ENCODE results near the gene AMBRA1.
"Not testable (repeated sequence)": the region's sequence is repeated elsewhere in the genome, so short reads cannot be mapped to it uniquely, and the experiment has no call there.

The AMBRA1 gene

DNA sequence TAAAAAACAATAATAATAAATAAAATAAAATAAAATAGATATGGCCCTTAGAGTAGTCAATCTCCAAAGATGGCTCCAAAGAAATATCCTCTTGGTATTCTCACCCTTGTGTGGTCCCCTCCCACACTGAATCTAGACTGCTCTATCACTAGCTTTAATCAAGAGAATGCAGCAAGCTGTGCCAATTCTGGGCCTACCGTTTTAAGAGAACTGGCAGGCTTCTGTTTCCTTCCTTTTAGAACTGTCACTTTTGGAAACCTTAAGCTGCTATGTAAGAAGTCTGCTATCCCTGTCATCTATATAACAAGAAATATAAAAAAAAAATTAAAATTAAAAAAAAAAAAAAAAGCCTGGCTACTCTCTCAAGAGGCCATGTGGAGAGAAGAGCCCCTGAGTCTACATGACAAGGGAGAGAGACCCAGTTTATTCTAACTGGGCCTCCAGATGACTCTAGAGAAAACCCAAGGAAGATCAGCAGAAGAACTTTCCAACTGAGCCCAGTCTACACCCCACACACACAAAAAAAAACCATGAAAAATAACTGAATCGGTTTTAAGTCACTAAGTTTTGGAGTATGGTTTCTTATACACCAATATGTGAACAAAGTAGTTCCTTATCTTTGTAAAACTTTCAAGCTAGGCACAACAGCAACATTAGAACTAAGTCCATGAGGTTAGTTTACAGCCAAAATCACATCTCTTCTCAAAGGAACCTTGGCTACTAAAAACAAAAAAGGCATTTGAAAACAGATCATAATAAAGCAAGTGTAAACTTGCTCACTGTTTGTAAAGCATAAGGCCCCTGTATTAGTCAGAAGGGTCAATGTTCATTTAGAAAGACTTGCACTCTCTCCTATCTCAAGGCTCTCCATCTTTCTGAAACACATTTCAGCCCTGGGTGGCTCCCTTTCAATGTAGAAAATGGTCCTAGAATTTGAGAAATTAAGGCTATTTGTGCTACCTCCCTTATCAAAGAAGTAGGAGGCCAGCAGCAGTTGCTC is 67.3 kb downstream of the AMBRA1 start:
- no peaks in the 10 kb centered on the region for H3K27me3 ChIP-seq (ENCODE audit: insufficient read depth, low read length)
- no peak overlapping the region for H3K4me3 ChIP-seq (ENCODE audit: low read length)
- no peaks in the 10 kb centered on the region for H3K36me3 ChIP-seq (ENCODE audit: insufficient read depth, low read depth, low read length)
- H3K9me3 ChIP-seq (ENCODE audit: insufficient read depth, low read depth, low read length): no peaks in the 10 kb centered on the region
- H3K27ac ChIP-seq (ENCODE audit: low read length): no peak overlapping the region
- peaks cover 5% of the 10 kb centered on the region for H3K4me1 ChIP-seq (ENCODE audit: insufficient read depth, low read length)
- H3K9ac ChIP-seq (ENCODE audit: low read depth, low read length): no peak overlapping the region

DNA sequence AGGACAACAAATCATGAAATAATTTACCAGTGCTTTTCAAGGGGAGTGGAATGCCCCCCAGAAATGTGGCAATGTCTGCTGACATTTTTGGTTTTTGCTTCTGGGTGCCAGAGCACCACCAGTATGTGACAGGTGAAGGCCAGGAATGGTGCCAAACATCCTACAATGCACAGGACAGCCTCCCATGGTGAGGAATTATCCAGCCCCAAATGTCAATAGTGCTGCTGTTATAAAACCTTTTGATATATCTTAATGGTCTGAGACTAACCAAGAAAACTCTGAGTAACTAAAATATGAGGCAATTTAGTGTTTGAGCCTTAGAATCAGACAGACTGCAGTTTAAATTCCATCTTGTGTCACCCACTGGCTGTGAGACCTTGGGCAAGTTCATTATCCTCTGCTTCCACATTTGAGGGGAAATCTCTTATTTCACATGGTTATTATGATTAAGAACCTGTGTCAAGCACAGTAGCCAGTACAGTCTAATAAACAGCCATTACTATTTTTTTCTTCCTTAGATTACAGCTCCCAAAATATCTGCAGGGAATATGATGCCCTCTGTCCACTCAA is 69.5 kb downstream of the AMBRA1 start:
- H3K9me3 ChIP-seq (ENCODE audit: insufficient read depth, low read depth, low read length): no peaks in the 10 kb centered on the region
- peaks cover 7% of the 10 kb centered on the region for H3K4me1 ChIP-seq (ENCODE audit: insufficient read depth, low read length)
- no peak overlapping the region for H3K9ac ChIP-seq (ENCODE audit: low read depth, low read length)
- no peaks in the 10 kb centered on the region for H3K27me3 ChIP-seq (ENCODE audit: insufficient read depth, low read length)
- no peak overlapping the region for H3K4me3 ChIP-seq (ENCODE audit: low read length)
- no peak overlapping the region for H3K27ac ChIP-seq (ENCODE audit: low read length)
- H3K36me3 ChIP-seq (ENCODE audit: insufficient read depth, low read depth, low read length): no peaks in the 10 kb centered on the region

DNA sequence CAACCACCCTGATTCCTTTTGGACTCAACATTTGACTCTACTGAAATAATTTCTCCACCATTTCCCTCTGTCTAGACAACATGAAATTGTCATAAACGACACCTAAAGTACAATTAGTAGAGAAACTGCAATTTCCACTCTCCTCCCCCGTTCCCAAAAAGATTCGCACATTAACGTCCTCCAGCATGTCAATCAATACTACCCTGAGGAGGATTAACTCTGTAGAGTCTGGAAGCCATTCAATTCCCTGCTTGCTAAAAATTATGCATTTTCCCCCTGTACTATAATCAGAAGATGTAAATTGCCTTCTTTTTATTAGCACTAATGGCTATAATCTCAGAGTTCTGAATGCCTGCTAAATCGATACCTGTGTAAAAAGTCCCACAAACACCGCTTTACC is 70.5 kb downstream of the AMBRA1 start:
- H3K36me3 ChIP-seq (ENCODE audit: insufficient read depth, low read depth, low read length): no peaks in the 10 kb centered on the region
- no peak overlapping the region for H3K27ac ChIP-seq (ENCODE audit: low read length)
- H3K9ac ChIP-seq (ENCODE audit: low read depth, low read length): no peak overlapping the region; the same call in 1 of the 2 replicates
- no peaks in the 10 kb centered on the region for H3K27me3 ChIP-seq (ENCODE audit: insufficient read depth, low read length)
- H3K4me1 ChIP-seq (ENCODE audit: insufficient read depth, low read length): peaks cover 2% of the 10 kb centered on the region; the same call in 1 of the 2 replicates
- no peaks in the 10 kb centered on the region for H3K9me3 ChIP-seq (ENCODE audit: insufficient read depth, low read depth, low read length)
- no peak overlapping the region for H3K4me3 ChIP-seq (ENCODE audit: low read length)

DNA sequence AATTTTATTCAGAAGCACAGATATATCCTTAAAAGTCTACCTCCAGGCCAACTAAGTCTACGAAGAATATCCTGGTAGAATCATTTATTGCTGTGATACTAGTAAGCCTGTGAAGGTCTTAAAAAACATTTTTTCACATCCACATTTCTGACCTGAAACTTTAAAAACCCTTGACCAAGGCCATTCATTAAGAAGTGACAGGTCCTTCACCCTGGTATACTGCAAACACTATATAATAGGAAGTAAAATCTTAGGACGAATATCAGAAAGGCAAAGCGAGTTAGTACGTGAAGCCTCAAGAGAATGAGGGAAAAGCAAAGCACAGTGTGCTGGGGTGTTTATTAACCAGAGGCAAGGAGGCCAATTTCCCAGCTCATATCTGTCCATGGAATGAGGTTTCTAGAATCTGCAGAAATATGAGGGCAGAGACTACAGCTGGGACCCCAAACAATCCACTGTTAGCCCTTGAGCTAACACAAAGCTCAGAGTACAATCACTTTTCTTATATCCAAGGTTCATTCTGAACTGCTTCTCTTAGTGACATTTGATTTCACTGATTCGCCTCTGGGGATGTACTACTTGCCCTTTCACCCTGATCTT is 71.0 kb downstream of the AMBRA1 start:
- Histone ChIP-seq H3K9ac (ENCODE audit: low read depth, low read length) (no peak overlapping the region; the same call in 1 of the 2 replicates), H3K36me3 (ENCODE audit: insufficient read depth, low read depth, low read length) (no peaks in the 10 kb centered on the region), H3K4me3 (ENCODE audit: low read length) (no peak overlapping the region), H3K9me3 (ENCODE audit: insufficient read depth, low read depth, low read length) (no peaks in the 10 kb centered on the region), H3K27ac (ENCODE audit: low read length) (no peak overlapping the region), H3K4me1 (ENCODE audit: insufficient read depth, low read length) (peaks cover 2% of the 10 kb centered on the region; the same call in 1 of the 2 replicates), H3K27me3 (ENCODE audit: insufficient read depth, low read length) (no peaks in the 10 kb centered on the region)

DNA sequence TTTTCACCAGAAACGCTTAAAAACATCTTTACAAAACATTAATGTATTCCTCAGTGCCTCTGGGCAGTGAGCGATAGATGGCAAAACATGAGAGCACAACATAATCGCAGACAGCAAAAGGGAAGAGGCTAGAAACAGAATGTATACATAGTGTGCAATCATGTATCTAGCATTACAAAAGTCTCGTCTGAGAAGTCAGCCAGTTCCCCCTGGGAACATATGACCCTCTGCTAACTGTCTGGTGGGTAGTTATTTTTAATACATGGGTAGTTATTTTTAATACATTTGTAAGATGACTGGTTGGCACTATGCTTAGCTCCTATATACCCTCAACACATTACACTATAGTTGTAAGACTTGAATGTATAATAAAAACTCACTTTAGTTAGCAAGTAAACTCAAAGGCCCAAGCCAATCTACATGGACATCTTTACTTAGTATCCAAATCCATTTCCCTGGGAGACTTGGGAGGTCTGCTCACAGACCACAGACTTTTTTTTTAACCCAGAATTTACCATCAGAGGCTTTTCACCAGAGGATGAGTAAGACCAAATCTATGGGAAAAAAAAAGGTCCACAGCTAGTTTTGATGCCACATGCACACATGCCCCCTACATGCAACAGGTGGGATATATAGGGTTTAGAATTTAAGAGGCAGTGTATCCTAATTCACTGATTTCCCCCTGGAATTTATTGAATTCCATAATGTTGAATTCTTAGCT is 71.7 kb downstream of the AMBRA1 start:
- no peaks in the 10 kb centered on the region for H3K9me3 ChIP-seq (ENCODE audit: insufficient read depth, low read depth, low read length)
- H3K36me3 ChIP-seq (ENCODE audit: insufficient read depth, low read depth, low read length): no peaks in the 10 kb centered on the region
- no peak overlapping the region for H3K9ac ChIP-seq (ENCODE audit: low read depth, low read length)
- no peak overlapping the region for H3K27ac ChIP-seq (ENCODE audit: low read length)
- no peak overlapping the region for H3K4me3 ChIP-seq (ENCODE audit: low read length)
- H3K4me1 ChIP-seq (ENCODE audit: insufficient read depth, low read length): peaks cover 2% of the 10 kb centered on the region; the same call in 1 of the 2 replicates
- H3K27me3 ChIP-seq (ENCODE audit: insufficient read depth, low read length): no peaks in the 10 kb centered on the region

DNA sequence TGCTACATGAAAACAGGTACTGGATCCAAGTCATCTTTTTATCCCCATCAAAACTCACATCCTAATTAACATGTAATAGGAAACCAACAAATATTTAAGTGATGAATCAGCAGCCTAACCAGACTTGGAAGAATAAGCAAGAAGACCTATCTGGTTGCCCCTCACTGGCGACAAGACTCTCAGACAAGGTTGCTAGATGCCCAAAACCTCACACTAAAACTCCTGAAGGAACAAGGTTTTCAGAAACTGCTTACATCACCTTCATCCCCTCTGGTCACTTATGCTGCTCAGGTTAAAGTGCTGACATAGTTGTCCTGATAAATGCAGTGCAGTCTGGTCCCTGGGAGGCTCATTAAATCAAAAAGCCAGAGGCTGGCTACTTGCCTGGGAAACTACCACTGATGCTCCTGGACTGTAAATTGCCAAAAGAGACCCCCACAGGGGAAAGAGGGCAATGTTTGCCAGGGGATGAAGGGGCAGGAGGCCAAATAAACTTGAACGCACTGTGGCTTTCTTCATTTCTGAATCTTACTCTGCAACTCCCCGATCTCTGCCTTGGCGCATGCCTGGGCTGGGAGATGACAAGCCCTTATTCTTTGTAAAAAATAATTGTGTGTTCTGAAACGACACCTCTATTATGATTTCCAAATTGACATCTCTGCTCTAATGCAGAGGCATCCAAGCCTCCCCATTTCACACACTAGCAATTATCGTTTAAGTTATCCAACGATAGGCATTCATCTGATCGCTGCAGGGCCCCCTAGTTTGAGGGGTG is 72.7 kb downstream of the AMBRA1 start:
- Histone ChIP-seq H3K4me1 (ENCODE audit: insufficient read depth, low read length) (peaks cover 2% of the 10 kb centered on the region; the same call in 1 of the 2 replicates), H3K27ac (ENCODE audit: low read length) (no peak overlapping the region), H3K9me3 (ENCODE audit: insufficient read depth, low read depth, low read length) (no peaks in the 10 kb centered on the region), H3K4me3 (ENCODE audit: low read length) (no peak overlapping the region), H3K27me3 (ENCODE audit: insufficient read depth, low read length) (no peaks in the 10 kb centered on the region), H3K9ac (ENCODE audit: low read depth, low read length) (no peak overlapping the region), H3K36me3 (ENCODE audit: insufficient read depth, low read depth, low read length) (no peaks in the 10 kb centered on the region)

DNA sequence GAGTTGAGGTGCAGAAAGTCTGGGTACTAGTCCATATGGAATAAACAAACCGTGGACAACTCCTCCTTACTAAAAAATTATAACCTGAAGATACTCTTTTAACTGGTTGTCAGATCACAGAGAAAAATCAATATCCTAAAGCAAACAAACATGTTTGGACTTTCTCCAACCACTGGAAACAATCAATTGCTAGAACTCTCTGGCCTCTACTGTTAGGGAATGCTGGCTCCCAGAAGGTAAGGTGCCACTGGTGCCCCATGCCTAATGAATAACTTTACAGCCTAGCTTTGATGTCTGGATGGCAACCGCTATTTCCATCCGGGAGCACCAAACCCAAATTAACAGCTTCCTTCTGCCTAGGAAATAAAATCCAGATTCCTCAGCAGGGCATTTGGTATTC is 74.5 kb downstream of the AMBRA1 start:
- Histone ChIP-seq H3K9ac (ENCODE audit: low read depth, low read length) (no peak overlapping the region), H3K36me3 (ENCODE audit: insufficient read depth, low read depth, low read length) (no peaks in the 10 kb centered on the region), H3K27ac (ENCODE audit: low read length) (no peak overlapping the region), H3K27me3 (ENCODE audit: insufficient read depth, low read length) (no peaks in the 10 kb centered on the region), H3K4me3 (ENCODE audit: low read length) (no peak overlapping the region), H3K4me1 (ENCODE audit: insufficient read depth, low read length) (peaks cover 2% of the 10 kb centered on the region; the same call in 1 of the 2 replicates), H3K9me3 (ENCODE audit: insufficient read depth, low read depth, low read length) (no peaks in the 10 kb centered on the region)

DNA sequence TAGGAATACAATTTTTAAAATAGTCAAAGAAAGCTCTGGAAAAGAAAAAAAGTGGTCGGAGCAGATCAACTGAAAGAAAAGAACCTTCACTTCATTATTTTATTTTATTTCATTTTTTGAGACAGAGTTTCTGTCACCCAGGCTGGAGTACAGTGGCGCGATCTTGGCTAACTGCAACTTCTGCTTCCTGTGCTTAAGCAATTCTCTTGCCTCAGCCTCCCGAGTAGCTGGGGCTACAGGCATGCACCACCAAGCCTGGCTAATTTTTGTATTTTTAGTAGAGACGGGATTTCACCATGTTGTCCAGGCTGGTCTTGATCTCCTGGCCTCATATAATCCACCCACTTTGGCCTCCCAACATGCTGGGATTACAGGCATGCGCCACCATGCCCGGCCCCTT is 74.9 kb downstream of the AMBRA1 start:
- H3K4me1 ChIP-seq (ENCODE audit: insufficient read depth, low read length); H3K9ac ChIP-seq (ENCODE audit: low read depth, low read length); H3K4me3 ChIP-seq (ENCODE audit: low read length): not testable (repeated sequence)

DNA sequence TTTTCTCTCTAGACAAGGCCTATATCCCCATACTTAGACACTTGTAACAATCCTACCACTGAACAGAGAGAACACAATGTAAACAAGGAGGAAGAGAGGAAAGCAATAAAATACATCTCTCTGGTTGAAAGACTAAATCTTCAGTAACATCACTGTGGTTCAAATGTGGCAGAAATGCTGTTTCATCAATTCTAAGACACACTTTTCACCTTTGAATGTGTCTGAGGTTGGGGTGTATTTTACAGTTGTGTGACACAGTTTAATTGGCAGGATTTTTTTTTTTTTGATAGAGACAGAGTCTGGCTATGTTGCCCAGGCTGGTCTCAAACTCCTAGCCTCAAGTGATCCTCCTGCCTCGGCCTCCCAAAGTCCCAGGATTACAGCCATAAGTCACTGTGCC is 79.5 kb downstream of the AMBRA1 start:
- Histone ChIP-seq H3K9me3 (ENCODE audit: insufficient read depth, low read depth, low read length) (no peaks in the 10 kb centered on the region), H3K27ac (ENCODE audit: low read length) (no peak overlapping the region), H3K4me1 (ENCODE audit: insufficient read depth, low read length) (peaks cover 16% of the 10 kb centered on the region; the same call in 1 of the 2 replicates), H3K4me3 (ENCODE audit: low read length) (no peak overlapping the region), H3K27me3 (ENCODE audit: insufficient read depth, low read length) (no peaks in the 10 kb centered on the region), H3K36me3 (ENCODE audit: insufficient read depth, low read depth, low read length) (no peaks in the 10 kb centered on the region), H3K9ac (ENCODE audit: low read depth, low read length) (no peak overlapping the region)

More for the DNA sequence above, 74.9 kb downstream of the AMBRA1 start:
- H3K27me3 ChIP-seq (ENCODE audit: insufficient read depth, low read length); H3K27ac ChIP-seq (ENCODE audit: low read length); H3K36me3 ChIP-seq (ENCODE audit: insufficient read depth, low read depth, low read length); H3K9me3 ChIP-seq (ENCODE audit: insufficient read depth, low read depth, low read length): not testable (repeated sequence)

DNA sequence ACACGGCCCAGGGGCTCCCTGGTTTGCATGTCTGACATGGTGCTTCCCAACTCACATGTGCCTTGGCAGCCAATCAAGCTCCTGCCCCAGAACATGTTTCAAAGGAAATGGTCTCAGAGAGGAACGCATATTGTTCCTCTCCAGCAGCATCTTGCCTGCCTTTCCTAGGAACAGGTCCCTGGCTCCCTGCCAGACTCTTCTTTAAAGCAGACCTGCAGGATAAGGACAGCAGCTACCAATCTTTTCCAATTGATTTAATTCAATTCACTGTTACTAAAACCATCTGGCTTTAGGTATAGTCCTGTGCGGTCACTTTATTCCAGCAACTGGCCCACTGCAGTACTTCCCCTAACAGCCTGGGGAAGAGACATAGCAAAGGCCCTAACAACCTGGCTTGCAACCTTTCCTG is 79.9 kb downstream of the AMBRA1 start:
- H3K9me3 ChIP-seq (ENCODE audit: insufficient read depth, low read depth, low read length): no peaks in the 10 kb centered on the region

More for the DNA sequence above, 79.9 kb downstream of the AMBRA1 start:
- H3K4me1 ChIP-seq (ENCODE audit: insufficient read depth, low read length): peaks cover 16% of the 10 kb centered on the region; the same call in 1 of the 2 replicates
- H3K27ac ChIP-seq (ENCODE audit: low read length): no peak overlapping the region
- H3K27me3 ChIP-seq (ENCODE audit: insufficient read depth, low read length): no peaks in the 10 kb centered on the region
- H3K36me3 ChIP-seq (ENCODE audit: insufficient read depth, low read depth, low read length): no peaks in the 10 kb centered on the region
- H3K9ac ChIP-seq (ENCODE audit: low read depth, low read length): no peak overlapping the region
- H3K4me3 ChIP-seq (ENCODE audit: low read length): no peak overlapping the region

Measured in iPS-20b (cell line).